ENCODE results near the gene GATA2. TPM values are rescaled to one million over a fixed set of nuclear protein-coding genes. Genes with fewer than 3 reads are reported as not detected.

The GATA2 gene
- total and polyA plus RNA-seq, 2 of the 8 experiments (the other 6 are each of a cell fraction or from before 2014, with no cell fraction given): 0.03 to 0.30 TPM

DNA sequence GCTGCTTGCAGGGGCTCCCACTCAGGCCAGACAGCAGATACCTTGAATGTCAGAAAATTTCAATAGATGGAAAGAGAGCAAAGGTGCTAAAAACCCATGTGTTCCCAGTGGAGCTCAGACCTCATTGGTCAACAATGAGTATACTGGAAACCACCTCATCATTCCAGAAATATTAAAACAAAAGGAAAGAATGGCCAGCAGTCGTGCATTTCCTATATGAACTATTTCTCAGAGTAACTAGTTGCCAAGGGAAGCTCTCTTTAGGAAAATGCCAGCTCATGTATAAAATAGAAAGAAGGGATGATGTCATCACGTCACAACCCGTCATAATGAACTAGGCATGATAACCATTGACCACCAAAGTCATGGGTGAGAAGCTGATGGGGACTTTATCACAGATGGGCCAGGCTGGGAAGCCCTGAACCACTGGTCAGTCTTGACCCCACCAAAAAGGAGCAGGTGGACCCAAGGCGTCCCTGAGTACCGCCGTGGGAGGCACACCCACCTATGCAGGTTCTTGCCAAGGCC lies 43.8 kb downstream of the GATA2 start:
- no peak overlapping the region for H2BK5ac ChIP-seq (ENCODE audit: low read depth, low read length)
- H3K4me3 ChIP-seq (ENCODE audit: extremely low read depth in 1 of 4, insufficient read depth in 2 of 4, low read depth in 3 of 4, low read length in 4 of 4): no peak overlapping the region
- no peak for FAIRE-seq
- H3K14ac ChIP-seq (ENCODE audit: insufficient read length): no peak overlapping the region
- H3K79me2 ChIP-seq (ENCODE audit: control insufficient read depth in 1 of 2, insufficient read depth in 2 of 2, low read length in 2 of 2): no peaks in the 10 kb centered on the region
- ChIA-PET CTCF (ENCODE audit: partially characterized antibody) (interaction anchor here (0.6 to 4.0 kb wide), 5 partner anchors 9 to 623 kb away, joined by 3 to 28 read pairs (median 4); no protein-coding TSS in a partner anchor), POLR2A (ENCODE audit: partially characterized antibody) (interaction anchor here (1.5 kb wide), 1 partner anchor 14 kb away, joined by 4 read pairs; no protein-coding TSS in a partner anchor)
- no peak overlapping the region for H3K4ac ChIP-seq (replicated peaks; ENCODE audit: insufficient read length, low read depth, low read length)
- H4K91ac ChIP-seq (replicated peaks; ENCODE audit: insufficient read length, low read length): no peak overlapping the region
- peaks cover 0 to 2% (median 0%) of the 10 kb centered on the region in 4 experiments; a peak in 3 of 7 replicates for H3K27me3 ChIP-seq (replicated peaks in 1 of 4; ENCODE audit: control insufficient read depth in 3 of 4, extremely low read depth in 1 of 4, insufficient read depth in 3 of 4, low read length in 3 of 4)
- H2AFZ ChIP-seq (ENCODE audit: low read length): no peak overlapping the region
- H2BK12ac ChIP-seq (ENCODE audit: low read depth, low read length): no peak overlapping the region
- H3K18ac ChIP-seq (ENCODE audit: extremely low read depth, low read length): no peak overlapping the region
- H3K9ac ChIP-seq (replicated peaks in 1 of 4; ENCODE audit: extremely low read depth in 1 of 4, low read depth in 3 of 4, low read length in 3 of 4): no peak overlapping the region
- H3K23me2 ChIP-seq (ENCODE audit: low read depth, low read length): peaks cover 11% of the 10 kb centered on the region; the same call in 1 of the 2 replicates
- H3K27ac ChIP-seq (ENCODE audit: low read depth, low read length): no peak overlapping the region
- H2BK120ac ChIP-seq (replicated peaks; ENCODE audit: low read depth, low read length): no peak overlapping the region
- no peak overlapping the region for H2BK15ac ChIP-seq (ENCODE audit: low read length)
- H3K23ac ChIP-seq (ENCODE audit: insufficient read length): no peak overlapping the region
- no peak for DNase-seq (ENCODE audit: low read depth in 1 of 2, low spot score in 2 of 2)
- no peak overlapping the region for H4K8ac ChIP-seq (ENCODE audit: extremely low read depth, insufficient read depth, low read length)
- no peaks in the 10 kb centered on the region for H3K36me3 ChIP-seq (ENCODE audit: control insufficient read depth in 2 of 4, insufficient read depth in 4 of 4, low read length in 3 of 4)
- no peak overlapping the region for H3K56ac ChIP-seq (replicated peaks; ENCODE audit: insufficient read length, low read depth, low read length)
- H3K4me2 ChIP-seq (ENCODE audit: insufficient read depth in 1 of 2, low read depth in 2 of 2, low read length in 2 of 2): no peak overlapping the region
- no peak overlapping the region for H4K5ac ChIP-seq (ENCODE audit: insufficient read length, low read depth, low read length)
- H4K20me1 ChIP-seq (replicated peaks in 1 of 2; ENCODE audit: control insufficient read depth in 1 of 2, insufficient read depth in 2 of 2, low read length in 2 of 2): peaks cover 0 to 7% of the 10 kb centered on the region in 2 experiments
- H3K9me3 ChIP-seq (ENCODE audit: insufficient read depth in 2 of 2, low read depth in 1 of 2, low read length in 1 of 2): no peaks in the 10 kb centered on the region
- no peaks in the 10 kb centered on the region for H3K4me1 ChIP-seq (replicated peaks in 1 of 4; ENCODE audit: control insufficient read depth in 3 of 4, insufficient read depth in 4 of 4, low read length in 3 of 4)
- H3K79me1 ChIP-seq (ENCODE audit: low read depth, low read length): no peaks in the 10 kb centered on the region; the same call in 1 of the 2 replicates
- H2AK5ac ChIP-seq (ENCODE audit: low read depth, low read length): no peak overlapping the region
- no peak overlapping the region for H2BK20ac ChIP-seq (ENCODE audit: low read length)
- WGBS, 2 experiments (ENCODE audit: extremely low coverage in 1 of 2, insufficient coverage in 1 of 2, insufficient read length in 1 of 2, insufficient replicate concordance in 2 of 2, low coverage in 1 of 2, low lambda C conversion rate in 2 of 2, missing lambda C conversion rate in 1 of 2): 81% methylated on average over 6 of the region's 6 CpGs; no CpG with 5 or more reads in 1 of the 2 experiments
- TF ChIP-seq CREB1 (IDR thresholded peaks at IDR 0.05): no peak
- no peak for TF ChIP-seq EZH2 (IDR thresholded peaks at IDR 0.05; ENCODE audit: low read depth, low read length, severe bottlenecking)
- no peak for TF ChIP-seq SP2 (IDR thresholded peaks at IDR 0.05; ENCODE audit: low read length)
- no peak for TF ChIP-seq SIX5 (IDR thresholded peaks at IDR 0.05; ENCODE audit: low read depth, low read length)
- no peak for TF ChIP-seq POLR2AphosphoS5 (IDR thresholded peaks at IDR 0.05; ENCODE audit: low read depth, low read length)
- TF ChIP-seq EP300 (IDR thresholded peaks at IDR 0.05; ENCODE audit: borderline replicate concordance in 1 of 2, low read depth in 2 of 2, low read length in 2 of 2): no peak
- TF ChIP-seq RBBP5 (IDR thresholded peaks at IDR 0.05; ENCODE audit: borderline replicate concordance, low read depth, low read length): no peak
- TF ChIP-seq, protein P1, sequence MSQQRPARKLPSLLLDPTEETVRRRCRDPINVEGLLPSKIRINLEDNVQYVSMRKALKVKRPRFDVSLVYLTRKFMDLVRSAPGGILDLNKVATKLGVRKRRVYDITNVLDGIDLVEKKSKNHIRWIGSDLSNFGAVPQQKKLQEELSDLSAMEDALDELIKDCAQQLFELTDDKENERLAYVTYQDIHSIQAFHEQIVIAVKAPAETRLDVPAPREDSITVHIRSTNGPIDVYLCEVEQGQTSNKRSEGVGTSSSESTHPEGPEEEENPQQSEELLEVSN (IDR thresholded peaks at IDR 0.05): no peak
- no peak for TF ChIP-seq SP4 (IDR thresholded peaks at IDR 0.05; ENCODE audit: low read length)
- TF ChIP-seq BRCA1 (IDR thresholded peaks at IDR 0.05; ENCODE audit: low read depth, low read length): no peak
- TF ChIP-seq, protein P2, sequence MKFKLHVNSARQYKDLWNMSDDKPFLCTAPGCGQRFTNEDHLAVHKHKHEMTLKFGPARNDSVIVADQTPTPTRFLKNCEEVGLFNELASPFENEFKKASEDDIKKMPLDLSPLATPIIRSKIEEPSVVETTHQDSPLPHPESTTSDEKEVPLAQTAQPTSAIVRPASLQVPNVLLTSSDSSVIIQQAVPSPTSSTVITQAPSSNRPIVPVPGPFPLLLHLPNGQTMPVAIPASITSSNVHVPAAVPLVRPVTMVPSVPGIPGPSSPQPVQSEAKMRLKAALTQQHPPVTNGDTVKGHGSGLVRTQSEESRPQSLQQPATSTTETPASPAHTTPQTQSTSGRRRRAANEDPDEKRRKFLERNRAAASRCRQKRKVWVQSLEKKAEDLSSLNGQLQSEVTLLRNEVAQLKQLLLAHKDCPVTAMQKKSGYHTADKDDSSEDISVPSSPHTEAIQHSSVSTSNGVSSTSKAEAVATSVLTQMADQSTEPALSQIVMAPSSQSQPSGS (IDR thresholded peaks at IDR 0.05; ENCODE audit: low read length): no peak
- no peak for TF ChIP-seq TBP (IDR thresholded peaks at IDR 0.05; ENCODE audit: low read depth, low read length)
